Stimulated activated naive CD8-positive, alpha-beta T cell treated with anti-CD3 and anti-CD28 coated beads, Interleukin-15, Interleukin-2, amounts not matched to agents 100 ng/mL and 50 ng/mL, for 24 hours (primary cell): ENCODE data around the gene LMF1.

Experiments used
- H3K27ac Mint-ChIP-seq: one replicate; pipeline ENCODE4 v1.8.0; 2021; ENCODE audit warnings: mild to moderate bottlenecking, mixed read lengths
- H3K27me3 Mint-ChIP-seq: one replicate; pipeline ENCODE4 v1.8.0; 2021; ENCODE audit warnings: mixed read lengths
- H3K36me3 Mint-ChIP-seq: one replicate; pipeline ENCODE4 v1.8.0; 2021; ENCODE audit warnings: low read depth, mixed read lengths
- H3K4me1 Mint-ChIP-seq: one replicate; pipeline ENCODE4 v1.8.0; 2021; ENCODE audit warnings: low read depth, mixed read lengths
- H3K4me3 Mint-ChIP-seq: one replicate; pipeline ENCODE4 v1.8.0; 2021; ENCODE audit warnings: mild to moderate bottlenecking, mixed read lengths
- H3K9me3 Mint-ChIP-seq: one replicate; pipeline ENCODE4 v1.8.0; 2021; ENCODE audit warnings: mixed read lengths

LMF1 gene

DNA sequence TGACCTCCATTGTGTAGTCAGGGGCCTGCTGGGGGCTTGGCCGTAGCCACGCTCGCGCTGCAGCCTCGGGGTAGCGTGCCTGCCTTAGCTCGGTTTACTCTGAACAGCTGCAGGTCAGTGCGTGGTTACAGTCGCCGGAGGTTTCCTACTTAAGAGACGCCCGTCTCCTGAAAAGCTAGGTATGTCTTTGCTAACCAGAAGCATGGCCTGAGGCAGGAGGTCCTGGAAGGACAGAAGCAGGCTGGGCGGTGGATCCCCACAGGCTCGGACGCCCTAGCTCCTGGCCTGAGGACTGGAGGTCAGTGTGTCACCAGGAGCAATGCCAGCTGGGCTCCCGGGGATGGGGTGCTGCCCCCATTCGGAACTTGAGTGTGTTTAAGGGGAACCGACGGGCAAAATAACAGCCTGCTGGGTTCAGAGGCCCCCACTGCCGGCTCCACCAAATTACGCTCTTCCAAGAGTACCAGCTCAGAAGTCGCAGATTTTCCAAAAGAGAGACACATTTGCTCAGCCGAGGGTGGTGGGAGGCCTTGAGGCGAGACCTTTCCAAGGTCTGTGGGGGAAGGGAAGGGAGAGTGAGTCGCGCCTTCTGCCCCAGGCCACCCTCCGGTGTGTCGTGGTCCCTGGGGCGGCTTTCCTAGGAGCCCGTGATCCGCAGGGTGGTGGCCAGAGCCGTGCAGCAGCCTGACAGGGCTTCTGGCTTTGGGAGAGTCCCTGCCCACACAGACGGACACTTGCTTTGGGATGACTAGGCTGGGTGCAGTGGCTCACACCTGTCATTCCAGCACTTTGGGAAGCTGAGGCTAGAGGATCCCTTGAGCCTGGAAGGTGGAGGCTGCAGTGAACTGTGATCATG lies 166.4 kb downstream of the LMF1 start:
- Mint-ChIP-seq H3K27me3 (no peaks in the 10 kb centered on the region), H3K36me3 (no peaks in the 10 kb centered on the region), H3K4me3 (no peak overlapping the region), H3K27ac (no peak overlapping the region), H3K4me1 (peaks cover 15% of the 10 kb centered on the region), H3K9me3 (no peaks in the 10 kb centered on the region)

DNA sequence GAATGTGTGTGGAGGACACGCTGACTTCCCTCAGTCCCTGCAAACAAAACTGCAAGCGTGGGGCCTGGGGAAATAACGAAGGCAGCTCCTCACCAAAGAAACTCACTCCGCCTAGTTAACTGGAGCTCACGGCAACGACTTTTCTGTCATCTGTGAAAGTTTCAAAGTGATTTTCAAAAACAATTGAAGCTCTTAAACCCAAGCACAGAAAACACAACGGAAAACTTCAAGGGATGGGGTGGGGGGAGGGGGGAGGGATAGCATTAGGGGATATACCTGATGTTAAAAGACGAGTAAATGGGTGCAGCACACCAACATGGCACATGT lies 167.1 kb downstream of the LMF1 start:
- H3K9me3 Mint-ChIP-seq = no peaks in the 10 kb centered on the region

More for the DNA sequence above, 167.1 kb downstream of the LMF1 start:
- Mint-ChIP-seq H3K4me3 (no peak overlapping the region), H3K27ac (no peak overlapping the region), H3K4me1 (peaks cover 12% of the 10 kb centered on the region), H3K27me3 (no peaks in the 10 kb centered on the region), H3K36me3 (no peaks in the 10 kb centered on the region)
